ENCODE data around the gene BST2. TPM values are rescaled to one million over a fixed set of nuclear protein-coding genes. Genes with fewer than 3 reads are reported as not detected.
A peak's percentile ranks its signal among the peaks of the same experiment; 100 is the strongest.

Gene BST2
- total and polyA plus RNA-seq, 10 of the 15 experiments (the other 5 are each of a cell fraction or from before 2014, with no cell fraction given): 16.6 to 372 (median 264) TPM

DNA sequence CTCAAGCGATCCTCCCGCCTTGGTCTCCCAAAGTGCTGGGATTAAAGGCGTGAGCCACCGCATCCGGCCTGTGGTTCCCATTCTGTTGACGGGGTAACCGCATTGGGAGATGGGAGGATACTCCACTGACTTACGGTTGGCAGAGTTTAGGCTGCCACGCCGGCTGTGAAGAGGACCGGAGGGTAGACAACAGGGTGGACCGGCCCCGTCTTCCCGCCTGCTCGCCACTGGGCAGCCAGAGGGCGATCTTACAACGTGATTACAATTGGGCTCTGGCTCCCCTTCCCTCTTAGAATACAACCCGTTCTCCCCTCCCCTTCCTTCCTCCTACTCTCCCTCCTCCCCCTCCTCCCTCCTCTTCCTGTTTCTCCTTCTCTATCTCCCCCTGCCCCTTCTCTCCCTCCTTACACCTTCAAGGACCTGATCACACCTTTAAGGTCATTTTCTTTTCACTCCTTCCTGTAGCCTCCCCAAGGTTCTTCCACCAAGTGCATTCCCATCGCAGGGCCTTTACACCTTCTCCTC, 10.5 kb downstream of the BST2 start (continued):
- TF ChIP-seq RELA (IDR thresholded peaks at IDR 0.05; ENCODE audit: borderline replicate concordance, partially characterized antibody) (no peak), BCL11A (IDR thresholded peaks at IDR 0.05; ENCODE audit: low read depth, low read length) (no peak), CBX5 (IDR thresholded peaks at IDR 0.05; ENCODE audit: low read depth) (no peak), EGR1 (IDR thresholded peaks at IDR 0.05; ENCODE audit: borderline replicate concordance in 1 of 2, low read depth in 2 of 2, low read length in 2 of 2) (no peak), CHD1 (IDR thresholded peaks at IDR 0.05; ENCODE audit: low read depth, low read length) (no peak), RUNX3 (IDR thresholded peaks at IDR 0.05; ENCODE audit: low read length) (no peak; the same call in 1 of the 2 replicates), NFYB (IDR thresholded peaks at IDR 0.05; ENCODE audit: insufficient read depth, low read depth, low read length) (no peak), MTA2 (IDR thresholded peaks at IDR 0.05; ENCODE audit: low read depth) (no peak), SP1 (IDR thresholded peaks at IDR 0.05; ENCODE audit: low read depth, low read length) (no peak), HDAC2 (IDR thresholded peaks at IDR 0.05) (no peak), SMAD5 (IDR thresholded peaks at IDR 0.05; ENCODE audit: low read depth) (no peak), ZNF592 (IDR thresholded peaks at IDR 0.05) (no peak), ZBED1 (IDR thresholded peaks at IDR 0.05; ENCODE audit: borderline replicate concordance) (no peak)
- TF ChIP-seq, protein P1, sequence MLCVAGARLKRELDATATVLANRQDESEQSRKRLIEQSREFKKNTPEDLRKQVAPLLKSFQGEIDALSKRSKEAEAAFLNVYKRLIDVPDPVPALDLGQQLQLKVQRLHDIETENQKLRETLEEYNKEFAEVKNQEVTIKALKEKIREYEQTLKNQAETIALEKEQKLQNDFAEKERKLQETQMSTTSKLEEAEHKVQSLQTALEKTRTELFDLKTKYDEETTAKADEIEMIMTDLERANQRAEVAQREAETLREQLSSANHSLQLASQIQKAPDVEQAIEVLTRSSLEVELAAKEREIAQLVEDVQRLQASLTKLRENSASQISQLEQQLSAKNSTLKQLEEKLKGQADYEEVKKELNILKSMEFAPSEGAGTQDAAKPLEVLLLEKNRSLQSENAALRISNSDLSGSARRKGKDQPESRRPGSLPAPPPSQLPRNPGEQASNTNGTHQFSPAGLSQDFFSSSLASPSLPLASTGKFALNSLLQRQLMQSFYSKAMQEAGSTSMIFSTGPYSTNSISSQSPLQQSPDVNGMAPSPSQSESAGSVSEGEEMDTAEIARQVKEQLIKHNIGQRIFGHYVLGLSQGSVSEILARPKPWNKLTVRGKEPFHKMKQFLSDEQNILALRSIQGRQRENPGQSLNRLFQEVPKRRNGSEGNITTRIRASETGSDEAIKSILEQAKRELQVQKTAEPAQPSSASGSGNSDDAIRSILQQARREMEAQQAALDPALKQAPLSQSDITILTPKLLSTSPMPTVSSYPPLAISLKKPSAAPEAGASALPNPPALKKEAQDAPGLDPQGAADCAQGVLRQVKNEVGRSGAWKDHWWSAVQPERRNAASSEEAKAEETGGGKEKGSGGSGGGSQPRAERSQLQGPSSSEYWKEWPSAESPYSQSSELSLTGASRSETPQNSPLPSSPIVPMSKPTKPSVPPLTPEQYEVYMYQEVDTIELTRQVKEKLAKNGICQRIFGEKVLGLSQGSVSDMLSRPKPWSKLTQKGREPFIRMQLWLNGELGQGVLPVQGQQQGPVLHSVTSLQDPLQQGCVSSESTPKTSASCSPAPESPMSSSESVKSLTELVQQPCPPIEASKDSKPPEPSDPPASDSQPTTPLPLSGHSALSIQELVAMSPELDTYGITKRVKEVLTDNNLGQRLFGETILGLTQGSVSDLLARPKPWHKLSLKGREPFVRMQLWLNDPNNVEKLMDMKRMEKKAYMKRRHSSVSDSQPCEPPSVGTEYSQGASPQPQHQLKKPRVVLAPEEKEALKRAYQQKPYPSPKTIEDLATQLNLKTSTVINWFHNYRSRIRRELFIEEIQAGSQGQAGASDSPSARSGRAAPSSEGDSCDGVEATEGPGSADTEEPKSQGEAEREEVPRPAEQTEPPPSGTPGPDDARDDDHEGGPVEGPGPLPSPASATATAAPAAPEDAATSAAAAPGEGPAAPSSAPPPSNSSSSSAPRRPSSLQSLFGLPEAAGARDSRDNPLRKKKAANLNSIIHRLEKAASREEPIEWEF (IDR thresholded peaks at IDR 0.05; ENCODE audit: insufficient replicate concordance, low read depth, low read length): no peak
- TF ChIP-seq, protein P2, sequence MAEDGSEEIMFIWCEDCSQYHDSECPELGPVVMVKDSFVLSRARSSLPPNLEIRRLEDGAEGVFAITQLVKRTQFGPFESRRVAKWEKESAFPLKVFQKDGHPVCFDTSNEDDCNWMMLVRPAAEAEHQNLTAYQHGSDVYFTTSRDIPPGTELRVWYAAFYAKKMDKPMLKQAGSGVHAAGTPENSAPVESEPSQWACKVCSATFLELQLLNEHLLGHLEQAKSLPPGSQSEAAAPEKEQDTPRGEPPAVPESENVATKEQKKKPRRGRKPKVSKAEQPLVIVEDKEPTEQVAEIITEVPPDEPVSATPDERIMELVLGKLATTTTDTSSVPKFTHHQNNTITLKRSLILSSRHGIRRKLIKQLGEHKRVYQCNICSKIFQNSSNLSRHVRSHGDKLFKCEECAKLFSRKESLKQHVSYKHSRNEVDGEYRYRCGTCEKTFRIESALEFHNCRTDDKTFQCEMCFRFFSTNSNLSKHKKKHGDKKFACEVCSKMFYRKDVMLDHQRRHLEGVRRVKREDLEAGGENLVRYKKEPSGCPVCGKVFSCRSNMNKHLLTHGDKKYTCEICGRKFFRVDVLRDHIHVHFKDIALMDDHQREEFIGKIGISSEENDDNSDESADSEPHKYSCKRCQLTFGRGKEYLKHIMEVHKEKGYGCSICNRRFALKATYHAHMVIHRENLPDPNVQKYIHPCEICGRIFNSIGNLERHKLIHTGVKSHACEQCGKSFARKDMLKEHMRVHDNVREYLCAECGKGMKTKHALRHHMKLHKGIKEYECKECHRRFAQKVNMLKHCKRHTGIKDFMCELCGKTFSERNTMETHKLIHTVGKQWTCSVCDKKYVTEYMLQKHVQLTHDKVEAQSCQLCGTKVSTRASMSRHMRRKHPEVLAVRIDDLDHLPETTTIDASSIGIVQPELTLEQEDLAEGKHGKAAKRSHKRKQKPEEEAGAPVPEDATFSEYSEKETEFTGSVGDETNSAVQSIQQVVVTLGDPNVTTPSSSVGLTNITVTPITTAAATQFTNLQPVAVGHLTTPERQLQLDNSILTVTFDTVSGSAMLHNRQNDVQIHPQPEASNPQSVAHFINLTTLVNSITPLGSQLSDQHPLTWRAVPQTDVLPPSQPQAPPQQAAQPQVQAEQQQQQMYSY (CRISPR knock-in tag; IDR thresholded peaks at IDR 0.05): no peak
- TF ChIP-seq, protein P3, sequence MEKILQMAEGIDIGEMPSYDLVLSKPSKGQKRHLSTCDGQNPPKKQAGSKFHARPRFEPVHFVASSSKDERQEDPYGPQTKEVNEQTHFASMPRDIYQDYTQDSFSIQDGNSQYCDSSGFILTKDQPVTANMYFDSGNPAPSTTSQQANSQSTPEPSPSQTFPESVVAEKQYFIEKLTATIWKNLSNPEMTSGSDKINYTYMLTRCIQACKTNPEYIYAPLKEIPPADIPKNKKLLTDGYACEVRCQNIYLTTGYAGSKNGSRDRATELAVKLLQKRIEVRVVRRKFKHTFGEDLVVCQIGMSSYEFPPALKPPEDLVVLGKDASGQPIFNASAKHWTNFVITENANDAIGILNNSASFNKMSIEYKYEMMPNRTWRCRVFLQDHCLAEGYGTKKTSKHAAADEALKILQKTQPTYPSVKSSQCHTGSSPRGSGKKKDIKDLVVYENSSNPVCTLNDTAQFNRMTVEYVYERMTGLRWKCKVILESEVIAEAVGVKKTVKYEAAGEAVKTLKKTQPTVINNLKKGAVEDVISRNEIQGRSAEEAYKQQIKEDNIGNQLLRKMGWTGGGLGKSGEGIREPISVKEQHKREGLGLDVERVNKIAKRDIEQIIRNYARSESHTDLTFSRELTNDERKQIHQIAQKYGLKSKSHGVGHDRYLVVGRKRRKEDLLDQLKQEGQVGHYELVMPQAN (conservative IDR thresholded peaks at IDR 0.05): 0 out of 2 replicates have a peak, but pooled peaks have one; percentile 24
